HEK293 (cell line): Measurements from ENCODE around the gene AEBP2.

Experiments used
- AEBP2 ChIP-seq: fragments of 450-650 bp; formaldehyde crosslinking; IDR thresholded peaks from 2 replicates; pipeline ENCODE4 v1.5.1; 2016; ENCODE audit warnings: missing biosample characterization, missing genetic modification characterization, borderline replicate concordance
- CTCF ChIP-seq: fragments of 450-650 bp; formaldehyde crosslinking; IDR thresholded peaks from 2 replicates; pipeline ENCODE4 v1.5.1; 2016; ENCODE audit warnings: missing biosample characterization, missing genetic modification characterization
- EGR2 ChIP-seq: fragments of 450-650 bp; formaldehyde crosslinking; IDR thresholded peaks from 2 replicates; pipeline ENCODE4 v1.5.1; 2016; ENCODE audit warnings: low read depth, missing biosample characterization, missing genetic modification characterization
- KLF10 ChIP-seq: fragments of 450-650 bp; IDR thresholded peaks from 2 replicates; pipeline ENCODE4 v1.5.1; 2018; ENCODE audit warnings: missing biosample characterization, mild to moderate bottlenecking, missing genetic modification characterization
- SP3 ChIP-seq: fragments of 450-650 bp; formaldehyde crosslinking; IDR thresholded peaks from 2 replicates; pipeline ENCODE4 v1.5.1; 2016; ENCODE audit warnings: missing biosample characterization, missing genetic modification characterization
- YY1 ChIP-seq: fragments of 450-650 bp; formaldehyde crosslinking; IDR thresholded peaks from 2 replicates; pipeline ENCODE4 v1.5.1; 2018; ENCODE audit warnings: missing biosample characterization, missing genetic modification characterization
- ZBTB7A ChIP-seq: fragments of 450-650 bp; formaldehyde crosslinking; IDR thresholded peaks from 2 replicates; pipeline ENCODE4 v1.5.1; 2016; ENCODE audit warnings: low read depth, missing biosample characterization, missing genetic modification characterization
- ZIC2 ChIP-seq: fragments of 450-650 bp; formaldehyde crosslinking; IDR thresholded peaks from 2 replicates; pipeline ENCODE4 v1.5.1; 2016; ENCODE audit warnings: missing biosample characterization, missing genetic modification characterization
- ZNF112 ChIP-seq: fragments of 450-650 bp; formaldehyde crosslinking; IDR thresholded peaks from 2 replicates; pipeline ENCODE4 v1.5.0; 2017; ENCODE audit warnings: missing biosample characterization, missing genetic modification characterization
- ZNF24 ChIP-seq: fragments of 450-650 bp; formaldehyde crosslinking; IDR thresholded peaks from 2 replicates; pipeline ENCODE4 v1.5.1; 2016; ENCODE audit warnings: missing biosample characterization, missing genetic modification characterization
- TF ChIP-seq, protein P1 (sequence below): fragments of 450-650 bp; formaldehyde crosslinking; IDR thresholded peaks from 2 replicates; pipeline ENCODE4 v1.5.1; 2016; ENCODE audit warnings: missing biosample characterization, missing genetic modification characterization

- TF ChIP-seq ZBTB7A (tag by site-specific recombination): no peak
- TF ChIP-seq YY1 (tag by site-specific recombination): no peak
- no peak for TF ChIP-seq ZNF24 (tag by site-specific recombination)
- no peak for TF ChIP-seq SP3
- TF ChIP-seq ZNF112 (tag by site-specific recombination): no peak
- TF ChIP-seq EGR2 (tag by site-specific recombination): no peak
- TF ChIP-seq ZIC2 (tag by site-specific recombination): no peak
- TF ChIP-seq, protein P1, sequence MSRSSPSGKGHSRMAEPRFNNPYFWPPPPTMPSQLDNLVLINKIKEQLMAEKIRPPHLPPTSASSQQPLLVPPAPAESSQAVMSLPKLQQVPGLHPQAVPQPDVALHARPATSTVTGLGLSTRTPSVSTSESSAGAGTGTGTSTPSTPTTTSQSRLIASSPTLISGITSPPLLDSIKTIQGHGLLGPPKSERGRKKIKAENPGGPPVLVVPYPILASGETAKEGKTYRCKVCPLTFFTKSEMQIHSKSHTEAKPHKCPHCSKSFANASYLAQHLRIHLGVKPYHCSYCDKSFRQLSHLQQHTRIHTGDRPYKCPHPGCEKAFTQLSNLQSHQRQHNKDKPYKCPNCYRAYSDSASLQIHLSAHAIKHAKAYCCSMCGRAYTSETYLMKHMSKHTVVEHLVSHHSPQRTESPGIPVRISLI (tag by site-specific recombination): no peak
- TF ChIP-seq CTCF: no peak
- no peak for TF ChIP-seq AEBP2 (tag by site-specific recombination)
- TF ChIP-seq KLF10 (tag by site-specific recombination): no peak
Observed at GRCh38 chr12:19434538-19434937, 4.8 kb upstream of the AEBP2 start.
